Measurements from ENCODE around the gene CCDC102A. TPM values are rescaled to one million over a fixed set of nuclear protein-coding genes. Genes with fewer than 3 reads are reported as not detected.

Gene CCDC102A
- total and polyA plus RNA-seq, 8 donors = 1.7 to 14.5 (median 4.1) TPM; not detected in 1

DNA sequence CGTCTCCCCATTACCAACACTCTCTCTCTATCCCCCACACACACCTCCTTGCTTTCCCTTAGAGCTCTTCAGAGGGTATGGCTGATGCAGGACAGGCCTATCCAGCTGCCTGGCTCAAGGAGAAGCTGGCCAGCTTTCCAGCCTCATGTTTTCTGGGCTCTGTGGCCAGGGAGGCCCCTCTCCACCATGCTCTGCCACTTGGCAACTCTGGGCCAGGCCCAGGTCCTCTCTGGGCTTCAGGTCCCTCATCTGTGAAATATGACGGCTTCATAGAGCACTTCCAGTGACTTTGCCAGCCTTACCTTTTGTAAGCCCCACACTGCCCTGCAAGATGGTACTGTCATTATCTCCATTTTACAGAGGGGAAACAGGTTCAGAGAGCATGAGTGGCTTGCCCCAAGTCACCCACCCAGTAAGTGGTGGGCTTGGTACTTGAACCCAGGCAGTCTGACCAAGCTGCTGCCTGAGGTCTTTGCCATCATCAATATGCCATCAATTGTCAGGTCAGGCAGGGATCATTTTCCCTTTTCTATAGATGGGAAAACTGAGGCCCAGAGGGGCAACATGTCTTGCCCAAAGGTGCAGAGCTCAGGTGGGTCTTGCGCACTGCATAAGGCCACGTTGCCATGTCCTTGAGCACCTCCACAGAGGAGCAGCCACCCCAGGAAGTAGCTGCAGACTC lies 5.5 kb upstream of the CCDC102A start:
- Histone ChIP-seq H3K36me3 (no peaks in the 10 kb centered on the region), H3K27me3 (peaks cover 0 to 7% (median 0%) of the 10 kb centered on the region in 3 donors), H3K4me1 (peaks cover 0 to 12% (median 8%) of the 10 kb centered on the region in 4 donors), H3K9me3 (no peaks in the 10 kb centered on the region), H3K27ac (no peak overlapping the region), H3K4me3 (no peak overlapping the region)
- intact Hi-C loops (cut with DNase I; ENCODE audit: low total_unique reads) = no loop called here
- WGBS, 5 donors = 72 to 85% (median 83%) methylated on average over 2 to 4 of the region's 4 CpGs
- TF ChIP-seq EP300 (IDR thresholded peaks at IDR 0.05) = no peak
- TF ChIP-seq, protein P1, sequence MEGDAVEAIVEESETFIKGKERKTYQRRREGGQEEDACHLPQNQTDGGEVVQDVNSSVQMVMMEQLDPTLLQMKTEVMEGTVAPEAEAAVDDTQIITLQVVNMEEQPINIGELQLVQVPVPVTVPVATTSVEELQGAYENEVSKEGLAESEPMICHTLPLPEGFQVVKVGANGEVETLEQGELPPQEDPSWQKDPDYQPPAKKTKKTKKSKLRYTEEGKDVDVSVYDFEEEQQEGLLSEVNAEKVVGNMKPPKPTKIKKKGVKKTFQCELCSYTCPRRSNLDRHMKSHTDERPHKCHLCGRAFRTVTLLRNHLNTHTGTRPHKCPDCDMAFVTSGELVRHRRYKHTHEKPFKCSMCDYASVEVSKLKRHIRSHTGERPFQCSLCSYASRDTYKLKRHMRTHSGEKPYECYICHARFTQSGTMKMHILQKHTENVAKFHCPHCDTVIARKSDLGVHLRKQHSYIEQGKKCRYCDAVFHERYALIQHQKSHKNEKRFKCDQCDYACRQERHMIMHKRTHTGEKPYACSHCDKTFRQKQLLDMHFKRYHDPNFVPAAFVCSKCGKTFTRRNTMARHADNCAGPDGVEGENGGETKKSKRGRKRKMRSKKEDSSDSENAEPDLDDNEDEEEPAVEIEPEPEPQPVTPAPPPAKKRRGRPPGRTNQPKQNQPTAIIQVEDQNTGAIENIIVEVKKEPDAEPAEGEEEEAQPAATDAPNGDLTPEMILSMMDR (IDR thresholded peaks at IDR 0.05) = no peak
- no peak for TF ChIP-seq POLR2A (IDR thresholded peaks at IDR 0.05)
- no peak for TF ChIP-seq POLR2AphosphoS5 (IDR thresholded peaks at IDR 0.05)
- DNase-seq = no peak

GRCh38 chr16:57540906-57541753 lies 4.8 kb upstream of the CCDC102A start:
- TF ChIP-seq EP300 (IDR thresholded peaks at IDR 0.05) = no peak
- TF ChIP-seq, protein P1 (IDR thresholded peaks at IDR 0.05) = no peak
- TF ChIP-seq POLR2AphosphoS5 (IDR thresholded peaks at IDR 0.05) = no peak
- no peak for TF ChIP-seq POLR2A (IDR thresholded peaks at IDR 0.05)
- Histone ChIP-seq H3K36me3 (no peaks in the 10 kb centered on the region), H3K4me1 (peaks cover 0 to 20% (median 14%) of the 10 kb centered on the region in 4 donors), H3K4me3 (no peak overlapping the region), H3K9me3 (no peaks in the 10 kb centered on the region), H3K27me3 (peaks cover 0 to 15% (median 0%) of the 10 kb centered on the region in 3 donors), H3K27ac (no peak overlapping the region)
- peak in 1 of 2 donors; percentile 25 for DNase-seq
- 60 to 70% (median 69%) methylated on average over 12 of the region's 12 CpGs for WGBS, 5 donors
- intact Hi-C loops (cut with DNase I; ENCODE audit: low total_unique reads) = no loop called here

GRCh38 chr16:57540387-57540786 lies 4.0 kb upstream of the CCDC102A start:
- H3K4me3 ChIP-seq = no peak overlapping the region
- no peak overlapping the region for H3K27ac ChIP-seq
- 74 to 96% (median 88%) methylated on average over 2 of the region's 2 CpGs for WGBS, 5 donors
- no peaks in the 10 kb centered on the region for H3K36me3 ChIP-seq
- H3K9me3 ChIP-seq = no peaks in the 10 kb centered on the region
- H3K4me1 ChIP-seq = peaks cover 3 to 25% (median 19%) of the 10 kb centered on the region in 4 donors
- no peak for TF ChIP-seq POLR2AphosphoS5 (IDR thresholded peaks at IDR 0.05)
- no peak for TF ChIP-seq EP300 (IDR thresholded peaks at IDR 0.05)
- no peak for TF ChIP-seq POLR2A (IDR thresholded peaks at IDR 0.05)
- TF ChIP-seq, protein P1 (IDR thresholded peaks at IDR 0.05) = no peak
- peaks cover 0 to 22% (median 0%) of the 10 kb centered on the region in 3 donors for H3K27me3 ChIP-seq
- intact Hi-C loops (cut with DNase I; ENCODE audit: low total_unique reads) = no loop called here
- DNase-seq = peak in 1 of 2 donors; percentile 14

DNA sequence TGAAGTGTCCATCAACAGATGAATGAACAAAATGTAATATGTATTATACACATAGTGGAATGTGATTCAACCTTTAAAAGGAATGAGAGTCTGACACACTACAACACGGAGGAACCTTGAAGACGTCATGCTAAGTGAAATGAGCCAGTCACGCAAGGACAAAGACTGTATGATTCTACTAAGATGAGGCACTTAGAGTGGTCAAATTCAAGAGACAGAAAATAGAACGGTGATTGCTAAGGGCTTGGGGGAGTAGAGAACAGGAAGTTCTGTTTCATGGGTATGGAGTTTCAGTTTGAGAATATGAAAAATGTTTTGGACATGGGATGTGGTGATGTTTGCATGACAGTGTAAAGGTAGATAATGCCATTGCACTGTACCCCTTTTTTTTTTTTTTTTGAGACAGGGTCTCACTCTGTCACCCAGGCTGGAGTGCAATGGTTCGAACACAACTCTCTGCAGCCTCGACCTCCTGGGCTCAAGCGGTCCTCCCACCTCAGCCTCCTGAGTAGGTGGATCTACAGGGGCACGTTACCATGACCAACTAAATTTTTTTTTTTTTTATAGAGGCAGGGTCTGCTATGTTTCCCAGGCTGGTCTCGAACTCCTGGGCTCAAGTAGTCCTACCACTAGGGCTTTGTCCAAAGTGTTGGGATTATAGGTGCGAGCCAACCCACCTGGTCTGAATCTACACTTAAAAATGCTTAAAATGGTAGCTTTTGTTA lies 2.9 kb upstream of the CCDC102A start:
- Histone ChIP-seq H3K27ac (no peak overlapping the region), H3K4me1 (peaks cover 10 to 37% (median 30%) of the 10 kb centered on the region in 4 donors), H3K36me3 (no peaks in the 10 kb centered on the region), H3K4me3 (no peak overlapping the region), H3K27me3 (peaks cover 0 to 23% (median 0%) of the 10 kb centered on the region in 3 donors), H3K9me3 (no peaks in the 10 kb centered on the region)
- TF ChIP-seq, protein P1 (IDR thresholded peaks at IDR 0.05) = no peak
- TF ChIP-seq POLR2AphosphoS5 (IDR thresholded peaks at IDR 0.05) (no peak), POLR2A (IDR thresholded peaks at IDR 0.05) (no peak), EP300 (IDR thresholded peaks at IDR 0.05) (no peak)
- no peak for DNase-seq
- intact Hi-C loops (cut with DNase I; ENCODE audit: low total_unique reads) = no loop called here
- 77 to 86% (median 84%) methylated on average over 10 of the region's 10 CpGs for WGBS, 5 donors
